AG09319 (cell line): ENCODE results near the gene SOCS2.

Source experiments
- DNase-seq: peaks from one replicate; pipeline ENCODE4 v3.0.0-alpha.2; 2010; ENCODE audit warnings: low read depth; ENCODE audit errors: extremely low read depth
- CTCF ChIP-seq: IDR thresholded peaks from 2 replicates; pipeline ENCODE4 v1.5.1; 2011; ENCODE audit warnings: low read depth, mild to moderate bottlenecking, inconsistent platforms, low read length, moderate library complexity

The SOCS2 gene

GRCh38 chr12:93595351-93595750 lies 22.9 kb downstream of the SOCS2 start:
- no peak for DNase-seq
- TF ChIP-seq CTCF, result no peak

GRCh38 chr12:93597608-93598007 lies 25.1 kb downstream of the SOCS2 start:
- TF ChIP-seq CTCF, result no peak
- no peak for DNase-seq

- DNase-seq, result no peak
- no peak for TF ChIP-seq CTCF
Observed at GRCh38 chr12:93599192-93599591, 26.7 kb downstream of the SOCS2 start.

- no peak for DNase-seq
- no peak for TF ChIP-seq CTCF
Observed at GRCh38 chr12:93601591-93601990, 29.1 kb downstream of the SOCS2 start.

GRCh38 chr12:93602897-93603668 lies 30.6 kb downstream of the SOCS2 start:
- DNase-seq, result no peak

GRCh38 chr12:93603762-93604161 lies 31.3 kb downstream of the SOCS2 start:
- TF ChIP-seq CTCF, result no peak
- DNase-seq, result no peak

More at GRCh38 chr12:93602897-93603668, 30.6 kb downstream of the SOCS2 start:
- TF ChIP-seq CTCF, result no peak

- no peak for DNase-seq
- no peak for TF ChIP-seq CTCF
Observed at GRCh38 chr12:93608313-93608712, 35.8 kb downstream of the SOCS2 start.
